Measurements from ENCODE around the gene SMIM32. TPM values are rescaled to one million over a fixed set of nuclear protein-coding genes. Genes with fewer than 3 reads are reported as not detected.
A peak's percentile ranks its signal among the peaks of the same experiment; 100 is the strongest.

The SMIM32 gene
- total and polyA plus RNA-seq, 7 donors: 0.06 to 0.82 (median 0.23) TPM; not detected in 3

DNA sequence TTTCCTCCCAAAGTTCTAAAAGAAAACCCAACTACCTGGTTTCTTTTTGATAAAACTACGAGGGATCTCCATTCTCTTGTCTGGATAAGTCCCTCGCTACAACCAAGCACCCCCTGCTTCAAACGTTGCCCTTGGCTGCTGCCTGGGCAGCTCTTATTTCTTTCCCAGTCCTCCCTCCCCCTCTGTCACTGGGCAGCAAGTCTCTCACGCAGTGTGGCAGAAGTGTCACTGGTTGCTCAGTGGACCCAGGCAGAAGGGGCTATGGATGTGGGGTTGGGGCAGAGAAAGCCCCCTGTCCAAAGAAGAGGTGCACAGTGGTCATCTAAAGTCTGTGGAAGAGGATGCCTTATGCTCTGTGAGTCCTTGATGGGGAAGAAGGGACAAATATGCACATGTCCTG, 7.2 kb upstream of the SMIM32 start:
- ATAC-seq (peak in 1 of 4 donors; percentile 42), DNase-seq (no peak)
- Histone ChIP-seq H3K27ac (no peak overlapping the region), H3K4me3 (no peak overlapping the region), H3K36me3 (ENCODE audit: insufficient read depth in 1 of 2, low read depth in 1 of 2) (no peaks in the 10 kb centered on the region), H3K4me1 (no peaks in the 10 kb centered on the region), H3K27me3 (ENCODE audit: insufficient read depth in 3 of 3, low read length in 2 of 3) (peaks cover 0 to 4% (median 0%) of the 10 kb centered on the region in 3 donors), H3K9me3 (no peaks in the 10 kb centered on the region)
- intact Hi-C loops (cut with DNase I): no loop called here
- 48 to 65% (median 61%) methylated on average over 4 of the region's 4 CpGs for WGBS, 3 donors
- TF ChIP-seq, protein P1, sequence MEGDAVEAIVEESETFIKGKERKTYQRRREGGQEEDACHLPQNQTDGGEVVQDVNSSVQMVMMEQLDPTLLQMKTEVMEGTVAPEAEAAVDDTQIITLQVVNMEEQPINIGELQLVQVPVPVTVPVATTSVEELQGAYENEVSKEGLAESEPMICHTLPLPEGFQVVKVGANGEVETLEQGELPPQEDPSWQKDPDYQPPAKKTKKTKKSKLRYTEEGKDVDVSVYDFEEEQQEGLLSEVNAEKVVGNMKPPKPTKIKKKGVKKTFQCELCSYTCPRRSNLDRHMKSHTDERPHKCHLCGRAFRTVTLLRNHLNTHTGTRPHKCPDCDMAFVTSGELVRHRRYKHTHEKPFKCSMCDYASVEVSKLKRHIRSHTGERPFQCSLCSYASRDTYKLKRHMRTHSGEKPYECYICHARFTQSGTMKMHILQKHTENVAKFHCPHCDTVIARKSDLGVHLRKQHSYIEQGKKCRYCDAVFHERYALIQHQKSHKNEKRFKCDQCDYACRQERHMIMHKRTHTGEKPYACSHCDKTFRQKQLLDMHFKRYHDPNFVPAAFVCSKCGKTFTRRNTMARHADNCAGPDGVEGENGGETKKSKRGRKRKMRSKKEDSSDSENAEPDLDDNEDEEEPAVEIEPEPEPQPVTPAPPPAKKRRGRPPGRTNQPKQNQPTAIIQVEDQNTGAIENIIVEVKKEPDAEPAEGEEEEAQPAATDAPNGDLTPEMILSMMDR (IDR thresholded peaks at IDR 0.05): no peak

DNA sequence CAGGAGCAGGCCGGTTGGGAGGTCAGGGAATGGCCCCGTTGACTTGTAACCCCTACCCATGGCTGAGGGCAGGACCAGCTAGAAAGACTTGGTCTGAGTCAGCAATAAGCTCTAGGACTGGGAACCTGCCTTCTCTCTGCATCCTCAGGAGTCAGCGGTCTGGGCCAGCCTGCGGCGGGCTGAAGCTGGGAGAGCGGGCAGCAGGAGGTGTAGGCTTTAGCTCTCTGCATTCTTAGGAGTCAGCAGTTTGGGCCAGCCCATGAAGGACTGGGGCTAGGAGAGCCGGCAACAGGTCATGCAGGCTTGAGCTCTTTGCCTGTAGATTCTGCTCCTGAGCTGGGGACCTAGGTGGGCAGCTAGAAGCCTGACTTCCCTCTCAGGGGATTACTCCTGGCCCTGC, 6.4 kb upstream of the SMIM32 start:
- Histone ChIP-seq H3K27me3 (ENCODE audit: insufficient read depth in 3 of 3, low read length in 2 of 3) (peaks cover 0 to 4% (median 0%) of the 10 kb centered on the region in 3 donors), H3K4me3 (no peak overlapping the region), H3K4me1 (no peaks in the 10 kb centered on the region), H3K27ac (no peak overlapping the region), H3K36me3 (ENCODE audit: insufficient read depth in 1 of 2, low read depth in 1 of 2) (no peaks in the 10 kb centered on the region), H3K9me3 (no peaks in the 10 kb centered on the region)
- TF ChIP-seq, protein P1 (IDR thresholded peaks at IDR 0.05): no peak
- DNase-seq (no peak), ATAC-seq (peak in 1 of 4 donors; percentile 24)
- intact Hi-C loops (cut with DNase I): no loop called here
- WGBS, 3 donors: 92 to 97% (median 93%) methylated on average over 7 of the region's 7 CpGs

DNA sequence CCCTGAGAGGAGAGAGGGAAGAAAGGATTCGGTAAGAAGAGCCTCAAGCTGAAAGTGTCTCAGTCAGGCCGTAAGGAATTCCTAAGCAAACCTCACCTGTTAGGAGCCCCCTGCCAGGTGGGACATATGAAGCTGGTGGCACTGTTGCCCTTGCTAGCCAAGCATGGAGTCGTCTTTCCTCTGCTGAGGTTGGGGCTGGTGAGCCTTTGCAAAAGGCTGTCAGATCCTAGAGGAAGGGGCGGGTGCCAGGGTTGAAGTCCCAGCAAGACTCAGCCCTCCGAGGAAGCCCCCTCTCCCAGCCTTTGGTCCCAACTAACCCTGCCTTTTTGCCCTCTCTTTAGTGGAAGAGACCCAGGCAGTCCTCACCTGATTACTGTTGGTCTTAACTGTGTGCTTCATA, 5.5 kb upstream of the SMIM32 start:
- Histone ChIP-seq H3K4me3 (no peak overlapping the region), H3K9me3 (no peaks in the 10 kb centered on the region), H3K27ac (no peak overlapping the region), H3K4me1 (no peaks in the 10 kb centered on the region), H3K27me3 (ENCODE audit: insufficient read depth in 3 of 3, low read length in 2 of 3) (peaks cover 0 to 7% (median under 1%) of the 10 kb centered on the region in 3 donors), H3K36me3 (ENCODE audit: insufficient read depth in 1 of 2, low read depth in 1 of 2) (no peaks in the 10 kb centered on the region)
- intact Hi-C loops (cut with DNase I): no loop called here
- DNase-seq (no peak), ATAC-seq (no peak)
- WGBS, 3 donors: 77 to 94% (median 84%) methylated on average over 5 of the region's 5 CpGs
- TF ChIP-seq, protein P1 (IDR thresholded peaks at IDR 0.05): no peak

DNA sequence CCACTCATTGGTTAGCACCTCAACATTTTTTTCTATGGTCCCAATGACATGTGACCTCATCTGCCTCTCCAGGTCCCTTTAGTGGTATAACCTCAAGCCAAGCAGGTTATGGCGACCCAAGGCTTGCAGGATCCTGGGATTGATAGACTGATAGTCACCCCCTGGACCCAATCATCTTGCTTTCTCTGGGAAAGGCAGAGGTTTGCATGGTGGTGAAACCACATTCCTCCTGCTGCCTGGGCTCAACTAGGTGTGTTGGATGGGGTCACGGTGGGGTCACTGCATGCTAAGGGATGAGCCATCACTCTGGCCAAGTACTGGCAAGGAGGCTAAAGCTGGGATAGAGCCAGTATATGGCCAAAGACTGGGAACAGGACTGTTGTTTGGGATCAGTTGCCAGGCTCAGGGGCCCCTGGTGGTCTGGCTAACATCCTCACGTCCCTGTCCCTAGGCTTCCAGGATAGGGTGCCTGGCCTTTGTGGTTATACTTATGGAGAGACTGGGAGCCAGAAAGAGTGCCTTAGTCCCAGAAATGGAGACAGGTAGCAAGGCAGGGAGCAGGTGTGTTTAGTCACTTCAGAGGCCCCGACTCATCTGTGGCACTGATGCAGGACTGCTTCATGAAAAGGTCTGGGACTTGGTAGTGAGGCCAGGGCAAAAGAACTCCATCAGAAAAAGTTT, 4.6 kb upstream of the SMIM32 start:
- intact Hi-C loops (cut with DNase I): no loop called here
- TF ChIP-seq, protein P1 (IDR thresholded peaks at IDR 0.05): no peak
- no peaks in the 10 kb centered on the region for H3K9me3 ChIP-seq
- WGBS, 3 donors: 88 to 97% (median 96%) methylated on average over 4 of the region's 4 CpGs
- peaks cover 2% of the 10 kb centered on the region for H3K4me1 ChIP-seq
- H3K36me3 ChIP-seq (ENCODE audit: insufficient read depth in 1 of 2, low read depth in 1 of 2): no peaks in the 10 kb centered on the region
- DNase-seq (no peak), ATAC-seq (no peak)
- no peak overlapping the region for H3K27ac ChIP-seq
- no peak overlapping the region for H3K4me3 ChIP-seq
- H3K27me3 ChIP-seq (ENCODE audit: insufficient read depth in 3 of 3, low read length in 2 of 3): peaks cover 0 to 12% (median 0%) of the 10 kb centered on the region in 3 donors

Data from psoas muscle (tissue), 8 donors.